Right cardiac atrium (tissue), 5 donors: Measurements from ENCODE around the gene EVI5. TPM values are rescaled to one million over a fixed set of nuclear protein-coding genes. Genes with fewer than 3 reads are reported as not detected.
"Not testable (repeated sequence)": the region's sequence is repeated elsewhere in the genome, so short reads cannot be mapped to it uniquely, and the experiment has no call there.

Source experiments
- ATAC-seq, 2 donors: fragments of 200-7000 bp; cut with Tn5 transposase; one replicate each; pipeline versions ENCODE4 v1.8.0 to v1.9.1; 2020; ENCODE audit warnings: moderate library complexity in 2 of 2, mild to moderate bottlenecking in 1 of 2
- DNase-seq, 3 donors: peaks; one replicate each; pipeline ENCODE4 v3.0.0-alpha.2; 2020
- H3K27ac ChIP-seq: one replicate; pipeline ENCODE4 v1.5.1; 2013; ENCODE audit warnings: mild to moderate bottlenecking, low read length, control low read depth, moderate library complexity
- H3K27me3 ChIP-seq: one replicate; pipeline ENCODE4 v1.6.1; 2013; ENCODE audit not compliant: control insufficient read depth, insufficient read depth
- H3K4me1 ChIP-seq: one replicate; pipeline ENCODE4 v1.6.1; 2013; ENCODE audit warnings: low read length; ENCODE audit not compliant: control insufficient read depth, insufficient read depth
- H3K4me3 ChIP-seq: one replicate; pipeline ENCODE4 v1.5.1; 2013; ENCODE audit warnings: low read length, control low read depth
- H3K9me3 ChIP-seq: one replicate; pipeline ENCODE4 v1.6.1; 2013; ENCODE audit warnings: low read length; ENCODE audit not compliant: control insufficient read depth
- WGBS: extraction: QIAGEN DNeasy Blood & Tissue Kit; methylation state at CpG from one replicate; pipeline ENCODE4 v1.1.7; 2013; 5-methylcytosine and 5-hydroxymethylcytosine counted together
- intact Hi-C, 4 donors: fragments of 100-400 bp; cut with DNase I; formaldehyde crosslinking; loops; one replicate each; pipeline versions ENCODE4 v1.11.0 to v1.14.0; 2022 to 2023
- polyA plus RNA-seq: library from polyadenylated mRNA; stranded (reverse); fragments of 200-250 nt; gene quantifications from one replicate; pipeline ENCODE4 v1.2.3, GENCODE V29; 2013
- total RNA-seq, 4 donors: library from RNA; stranded (reverse); fragmentation: NEBNext Ultra II Directional; extraction: Animal tissue kit (Norgen Biotek cat#: 25700); gene quantifications; one replicate each; pipeline ENCODE4 v1.2.1, GENCODE V29; 2021
- donor health status: healthy with polysubstance abuse.
- donor health status: DM: no; HTN: yes; CAD: no.
- donor health status: DM: no; HTN: no; CAD: no.
- donor health status: DM: no; HTN: yes; CAD: no; lungs with severe emphysema.
- donor health status: DM: yes; HTN: yes; CAD: no.

EVI5 gene
- total and polyA plus RNA-seq, 5 donors = 5.9 to 58.1 (median 47.9) TPM

DNA sequence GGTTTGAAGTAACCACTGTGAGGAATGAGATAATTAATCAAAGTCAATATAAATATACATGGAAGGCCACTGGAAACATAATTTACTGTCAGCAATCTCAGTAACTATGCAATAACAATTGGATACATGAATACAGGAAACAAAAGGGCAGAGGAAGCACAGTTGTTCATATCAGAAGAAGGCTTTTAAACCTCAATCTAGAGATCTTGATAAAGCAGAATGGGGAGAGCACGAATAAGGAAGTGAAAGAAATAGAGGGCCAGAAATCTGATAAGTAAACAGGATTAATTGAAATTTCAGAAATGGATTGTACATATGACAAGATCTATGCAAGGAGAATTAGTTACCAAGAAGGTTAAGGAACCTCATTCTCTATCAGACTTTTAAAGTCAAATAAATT, 93.0 kb downstream of the EVI5 start:
- H3K27me3 ChIP-seq = no peaks in the 10 kb centered on the region
- ATAC-seq = no peak
- no peaks in the 10 kb centered on the region for H3K4me1 ChIP-seq
- no peak overlapping the region for H3K4me3 ChIP-seq
- WGBS = 52% methylated on average over 1 of the region's 1 CpG
- H3K27ac ChIP-seq = no peak overlapping the region
- intact Hi-C loops = no loop called here
- H3K9me3 ChIP-seq = no peaks in the 10 kb centered on the region
- no peak for DNase-seq

DNA sequence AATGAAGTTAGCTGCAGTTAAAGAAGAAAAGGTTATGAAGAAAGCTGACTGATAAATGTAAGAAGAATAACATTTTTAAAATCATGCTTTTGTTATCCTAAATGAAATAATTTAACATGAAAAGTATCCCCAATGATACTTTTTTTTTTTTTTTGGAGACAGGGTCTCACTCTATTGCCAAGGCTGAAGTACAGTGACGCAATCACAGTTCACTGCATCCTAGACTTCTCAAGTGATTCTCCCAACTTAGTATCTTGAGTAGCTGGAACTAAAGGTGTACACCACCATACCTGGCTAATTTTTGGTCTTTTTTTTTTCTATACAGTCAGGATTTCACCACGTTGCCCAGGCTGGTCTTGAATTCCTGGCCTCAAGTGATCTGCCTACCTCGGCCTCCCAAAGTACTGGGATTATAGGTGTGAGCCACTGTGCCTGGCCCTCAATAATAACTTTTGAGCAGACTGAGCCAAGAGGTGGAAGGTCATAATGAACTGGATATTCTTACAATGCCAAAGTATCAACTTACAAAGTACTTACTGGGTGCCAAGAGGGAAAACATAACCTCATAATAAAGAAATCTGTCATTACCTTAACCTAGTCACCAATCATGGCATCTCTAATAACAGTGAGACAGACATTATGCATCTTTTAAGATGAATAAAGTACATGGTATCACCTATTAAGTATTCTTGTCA, 94.5 kb downstream of the EVI5 start:
- Histone ChIP-seq H3K9me3 (no peaks in the 10 kb centered on the region), H3K27ac (no peak overlapping the region), H3K27me3 (no peaks in the 10 kb centered on the region), H3K4me3 (no peak overlapping the region), H3K4me1 (no peaks in the 10 kb centered on the region)
- ATAC-seq = no peak
- intact Hi-C loops = no loop called here
- WGBS = 95% methylated on average over 3 of the region's 3 CpGs
- no peak for DNase-seq

- Histone ChIP-seq H3K27ac (no peak overlapping the region), H3K4me1 (no peaks in the 10 kb centered on the region), H3K27me3 (no peaks in the 10 kb centered on the region), H3K4me3 (no peak overlapping the region), H3K9me3 (no peaks in the 10 kb centered on the region)
- 99% methylated on average over 4 of the region's 4 CpGs for WGBS
- no peak for DNase-seq
- no peak for ATAC-seq
- intact Hi-C loops = no loop called here
Measured at GRCh38 chr1:92679980-92680379, 104.9 kb downstream of the EVI5 start.

DNA sequence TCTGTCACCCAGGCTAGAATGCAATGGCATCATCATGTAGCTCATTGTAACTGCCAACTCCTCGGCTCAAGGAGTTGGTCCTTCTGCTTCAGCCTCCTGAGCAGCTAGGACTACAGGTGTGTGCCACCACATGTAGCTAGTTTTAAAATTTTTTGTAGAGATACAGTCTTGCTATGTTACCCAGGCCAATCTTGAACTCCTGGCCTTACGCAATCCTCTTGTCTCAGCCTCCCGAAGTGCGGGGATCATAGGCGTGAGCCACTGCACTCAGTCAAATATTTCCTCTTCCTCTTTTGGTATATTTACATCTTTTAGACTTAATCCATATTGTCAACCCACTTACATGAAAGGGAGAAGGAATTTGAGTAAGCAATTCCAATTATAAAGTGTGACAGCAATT, 121.1 kb downstream of the EVI5 start:
- no peaks in the 10 kb centered on the region for H3K27me3 ChIP-seq
- WGBS = 92% methylated on average over 5 of the region's 5 CpGs
- ATAC-seq (no peak), DNase-seq (no peak)
- H3K27ac ChIP-seq = no peak overlapping the region
- no peak overlapping the region for H3K4me3 ChIP-seq
- no peaks in the 10 kb centered on the region for H3K4me1 ChIP-seq
- intact Hi-C loops = no loop called here
- no peaks in the 10 kb centered on the region for H3K9me3 ChIP-seq

GRCh38 chr1:92662048-92662447, 122.9 kb downstream of the EVI5 start:
- DNase-seq = no peak
- intact Hi-C loops = no loop called here
- no peak for ATAC-seq

GRCh38 chr1:92657701-92658100, 127.2 kb downstream of the EVI5 start:
- ATAC-seq (no peak), DNase-seq (no peak)
- 98% methylated on average over 1 of the region's 1 CpG for WGBS
- Histone ChIP-seq H3K4me3 (no peak overlapping the region), H3K27ac (no peak overlapping the region), H3K27me3 (no peaks in the 10 kb centered on the region), H3K9me3 (no peaks in the 10 kb centered on the region), H3K4me1 (no peaks in the 10 kb centered on the region)
- intact Hi-C loops = no loop called here

More at GRCh38 chr1:92662048-92662447, 122.9 kb downstream of the EVI5 start:
- Histone ChIP-seq H3K4me1 (no peaks in the 10 kb centered on the region), H3K4me3 (no peak overlapping the region), H3K27ac (no peak overlapping the region), H3K9me3 (no peaks in the 10 kb centered on the region), H3K27me3 (no peaks in the 10 kb centered on the region)
- WGBS = 94% methylated on average over 3 of the region's 3 CpGs

DNA sequence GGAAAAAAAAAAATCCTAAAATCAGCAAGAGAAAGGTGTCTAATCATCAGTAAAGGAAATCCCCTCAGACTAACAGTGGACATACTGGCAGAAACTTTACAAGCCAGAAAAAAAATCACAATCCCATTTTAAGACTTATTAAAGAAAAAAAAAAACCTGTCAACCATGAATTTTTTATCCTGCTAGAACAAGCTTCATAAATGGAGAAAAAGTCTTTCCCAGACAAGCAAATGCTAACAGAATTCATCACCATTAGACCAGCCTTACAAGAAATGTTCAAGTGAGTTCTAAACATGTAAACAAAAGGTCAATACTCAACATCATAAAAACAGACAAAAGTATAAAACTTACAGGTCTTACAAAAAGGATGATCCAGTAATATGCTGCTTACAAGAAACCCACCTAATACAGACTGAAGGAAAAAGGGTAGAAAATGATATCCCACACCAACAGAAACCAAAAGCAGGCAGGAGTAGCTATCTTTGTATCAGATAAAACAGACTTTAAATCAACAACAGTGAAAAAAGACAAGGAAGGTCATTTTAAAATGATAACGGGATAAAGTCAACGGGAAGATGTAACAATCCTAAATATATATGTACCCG, 129.6 kb downstream of the EVI5 start:
- DNase-seq = no peak
- ATAC-seq = no peak
- Histone ChIP-seq H3K27me3 (no peaks in the 10 kb centered on the region), H3K4me3 (no peak overlapping the region), H3K4me1 (no peaks in the 10 kb centered on the region), H3K27ac (no peak overlapping the region), H3K9me3 (no peaks in the 10 kb centered on the region)
- intact Hi-C loops = no loop called here
- WGBS = 96% methylated on average over 3 of the region's 3 CpGs

- Histone ChIP-seq H3K27ac (no peak overlapping the region), H3K4me3 (no peak overlapping the region), H3K4me1 (no peaks in the 10 kb centered on the region), H3K9me3 (no peaks in the 10 kb centered on the region), H3K27me3 (no peaks in the 10 kb centered on the region)
- WGBS = 95% methylated on average over 4 of the region's 4 CpGs
- no peak for ATAC-seq
- intact Hi-C loops = no loop called here
- DNase-seq = no peak
Measured at GRCh38 chr1:92653605-92654381, 131.1 kb downstream of the EVI5 start.

GRCh38 chr1:92640686-92641085, 144.2 kb downstream of the EVI5 start:
- H3K27ac ChIP-seq = not testable (repeated sequence)

GRCh38 chr1:92638498-92638897, 146.4 kb downstream of the EVI5 start:
- Histone ChIP-seq H3K27ac (no peak overlapping the region), H3K9me3 (no peaks in the 10 kb centered on the region), H3K4me3 (no peak overlapping the region), H3K27me3 (no peaks in the 10 kb centered on the region), H3K4me1 (no peaks in the 10 kb centered on the region)
- intact Hi-C loops = no loop called here
- ATAC-seq (no peak), DNase-seq (no peak)

More at GRCh38 chr1:92640686-92641085, 144.2 kb downstream of the EVI5 start:
- DNase-seq, H3K9me3 ChIP-seq, H3K4me1 ChIP-seq, intact Hi-C loops, H3K27me3 ChIP-seq, H3K4me3 ChIP-seq, ATAC-seq: not testable (repeated sequence)
- WGBS = 97% methylated on average over 3 of the region's 3 CpGs

DNA sequence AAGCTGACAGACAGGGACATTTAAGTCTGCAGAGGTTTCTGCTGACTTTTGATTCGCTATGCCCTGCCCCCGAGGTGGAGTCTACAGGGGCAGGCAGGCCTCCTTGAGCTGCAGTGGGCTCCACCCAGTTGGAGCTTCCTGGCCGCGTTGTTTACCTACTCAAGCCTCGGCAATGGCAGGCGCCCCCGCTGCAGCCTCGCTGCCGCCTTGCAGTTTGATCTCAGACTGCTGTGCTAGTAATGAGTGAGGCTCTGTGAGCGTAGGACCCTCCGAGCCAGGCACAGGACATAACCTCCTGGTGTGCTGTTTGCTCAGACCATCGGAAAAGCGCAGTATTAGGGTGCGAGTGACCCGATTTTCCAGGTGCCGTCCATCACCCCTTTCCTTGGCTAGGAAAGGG, 149.7 kb downstream of the EVI5 start:
- H3K27ac ChIP-seq, intact Hi-C loops, DNase-seq, H3K4me1 ChIP-seq, H3K27me3 ChIP-seq, H3K9me3 ChIP-seq, H3K4me3 ChIP-seq, ATAC-seq: not testable (repeated sequence)
- 97% methylated on average over 16 of the region's 16 CpGs for WGBS
